Gastrocnemius medialis (tissue), 4 donors: ENCODE results near the gene VNN1. TPM values are rescaled to one million over a fixed set of nuclear protein-coding genes. Genes with fewer than 3 reads are reported as not detected.

ENCODE experiments used
- ATAC-seq, 2 donors: fragments of 150-250 bp; one replicate each; pipeline ENCODE4 v1.9.1; 2016
- DNase-seq, 2 donors: peaks; one replicate each; pipeline ENCODE4 v3.0.0-alpha.2; 2019
- H3K27ac ChIP-seq, 4 donors: fragments of 200-600 bp; sonication (generic); 1 replicate in 1 of 4; 2 replicates in 3 of 4; pipeline ENCODE4 v1.5.1; 2016 to 2018; ENCODE audit warnings: mild to moderate bottlenecking in 2 of 4, moderate library complexity in 1 of 4
- H3K27me3 ChIP-seq, 3 donors: fragments of 200-600 bp; sonication (generic) in 2 of 3; 1 replicate in 1 of 3; 2 replicates in 2 of 3; pipeline versions ENCODE4 v1.5.1 to v1.6.0; 2016 to 2019; ENCODE audit warnings: mild to moderate bottlenecking in 1 of 3, moderate library complexity in 1 of 3
- H3K36me3 ChIP-seq, 2 donors: fragments of 200-600 bp; sonication (generic) in 1 of 2; one replicate each; pipeline ENCODE4 v1.5.1; 2017 to 2018
- H3K4me1 ChIP-seq, 2 donors: fragments of 200-600 bp; sonication (generic) in 1 of 2; one replicate each; pipeline ENCODE4 v1.5.1; 2016 to 2017; ENCODE audit warnings: mild to moderate bottlenecking in 2 of 2
- H3K4me3 ChIP-seq, 4 donors: fragments of 200-600 bp; sonication (generic) in 3 of 4; 1 replicate in 1 of 4; 2 replicates in 3 of 4; pipeline ENCODE4 v1.5.1; 2016 to 2019; ENCODE audit warnings: mild to moderate bottlenecking in 2 of 4
- H3K9me3 ChIP-seq, 3 donors: fragments of 200-600 bp; sonication (generic) in 2 of 3; 1 replicate in 1 of 3; 2 replicates in 2 of 3; pipeline ENCODE4 v1.5.1; 2016 to 2019
- POLR2A ChIP-seq, 2 donors: fragments of 450-650 bp; IDR thresholded peaks; one replicate each; pipeline ENCODE4 v1.6.1; 2017; ENCODE audit warnings: antibody characterized with exemption in 2 of 2, mild to moderate bottlenecking in 2 of 2, moderate library complexity in 2 of 2
- in situ Hi-C, 4 donors: fragments of 200-750 bp; cut with MboI; loops; one replicate each; pipeline versions ENCODE4 v1.15.0 to v1.8.0; 2017; ENCODE audit warnings: low sequenced_read_pairs in 4 of 4
- intact Hi-C: fragments of 100-400 bp; cut with DNase I; formaldehyde crosslinking; loops from one replicate; pipeline ENCODE4 v1.15.1; 2023; ENCODE audit warnings: low total_unique reads
- total RNA-seq, 4 donors: library from RNA; depleted of rRNA; stranded (reverse); fragments of >200 nt; gene quantifications; one replicate each; pipeline versions ENCODE4 v1.1.0 to v1.2.3, GENCODE V29; 2016
- TF ChIP-seq, protein P1 (sequence below), 5 experiments: fragments of 450-650 bp in 3 of 5; fragments of 200-600 bp in 2 of 5; sonication (generic) in 2 of 5; IDR thresholded peaks in 4 of 5; conservative IDR thresholded peaks in 1 of 5; 1 replicate in 4 of 5; 2 replicates in 1 of 5; pipeline ENCODE4 v1.5.1; 2016 to 2019; ENCODE audit warnings: antibody characterized with exemption in 5 of 5, mild to moderate bottlenecking in 3 of 5, moderate library complexity in 3 of 5

The VNN1 gene, protein sequence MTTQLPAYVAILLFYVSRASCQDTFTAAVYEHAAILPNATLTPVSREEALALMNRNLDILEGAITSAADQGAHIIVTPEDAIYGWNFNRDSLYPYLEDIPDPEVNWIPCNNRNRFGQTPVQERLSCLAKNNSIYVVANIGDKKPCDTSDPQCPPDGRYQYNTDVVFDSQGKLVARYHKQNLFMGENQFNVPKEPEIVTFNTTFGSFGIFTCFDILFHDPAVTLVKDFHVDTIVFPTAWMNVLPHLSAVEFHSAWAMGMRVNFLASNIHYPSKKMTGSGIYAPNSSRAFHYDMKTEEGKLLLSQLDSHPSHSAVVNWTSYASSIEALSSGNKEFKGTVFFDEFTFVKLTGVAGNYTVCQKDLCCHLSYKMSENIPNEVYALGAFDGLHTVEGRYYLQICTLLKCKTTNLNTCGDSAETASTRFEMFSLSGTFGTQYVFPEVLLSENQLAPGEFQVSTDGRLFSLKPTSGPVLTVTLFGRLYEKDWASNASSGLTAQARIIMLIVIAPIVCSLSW
- total RNA-seq: 1 to 10 TPM in 2 of 4 donors, under 1 TPM in 2; 0.39 to 1.9 (median 0.85) TPM

DNA sequence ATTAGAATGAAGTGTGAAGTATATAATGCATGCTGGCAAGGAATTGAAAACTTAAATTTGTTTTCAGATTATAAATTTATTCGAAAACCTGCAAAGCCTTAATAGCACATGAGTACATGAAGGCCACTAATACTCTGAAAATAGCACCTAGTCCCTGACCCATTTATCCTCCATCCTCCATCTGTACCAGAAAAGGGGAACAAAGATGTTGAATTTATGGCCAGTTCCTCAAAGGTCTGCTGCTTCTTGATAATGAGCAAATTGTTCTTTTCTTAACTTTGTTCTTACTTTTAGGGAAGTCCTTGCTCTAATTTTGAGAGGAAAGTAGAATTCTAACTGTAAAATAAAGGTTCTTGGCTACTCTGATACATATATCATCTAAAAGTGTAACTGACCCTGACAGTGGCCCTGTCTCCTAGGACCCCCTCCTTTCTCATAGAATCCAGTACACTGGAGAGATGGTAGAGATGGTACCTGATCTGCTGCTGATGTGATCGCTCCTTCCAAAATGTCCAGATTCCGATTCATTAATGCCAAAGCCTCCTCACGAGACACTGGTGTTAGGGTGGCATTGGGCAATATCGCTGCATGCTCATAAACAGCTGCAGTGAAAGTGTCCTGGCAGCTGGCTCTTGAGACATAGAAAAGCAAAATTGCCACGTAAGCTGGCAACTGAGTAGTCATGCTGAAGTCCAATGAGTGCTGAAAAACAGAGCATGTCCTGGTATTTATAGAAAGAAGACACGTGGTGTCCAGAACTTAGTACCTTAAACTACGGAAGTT, at the start of gene VNN1:
VNN1 (minus strand) TSS at position 704 of the 783 bp plus-strand sequence; CDS start at position 684, 20 bp downstream.
- TF ChIP-seq, protein P1, sequence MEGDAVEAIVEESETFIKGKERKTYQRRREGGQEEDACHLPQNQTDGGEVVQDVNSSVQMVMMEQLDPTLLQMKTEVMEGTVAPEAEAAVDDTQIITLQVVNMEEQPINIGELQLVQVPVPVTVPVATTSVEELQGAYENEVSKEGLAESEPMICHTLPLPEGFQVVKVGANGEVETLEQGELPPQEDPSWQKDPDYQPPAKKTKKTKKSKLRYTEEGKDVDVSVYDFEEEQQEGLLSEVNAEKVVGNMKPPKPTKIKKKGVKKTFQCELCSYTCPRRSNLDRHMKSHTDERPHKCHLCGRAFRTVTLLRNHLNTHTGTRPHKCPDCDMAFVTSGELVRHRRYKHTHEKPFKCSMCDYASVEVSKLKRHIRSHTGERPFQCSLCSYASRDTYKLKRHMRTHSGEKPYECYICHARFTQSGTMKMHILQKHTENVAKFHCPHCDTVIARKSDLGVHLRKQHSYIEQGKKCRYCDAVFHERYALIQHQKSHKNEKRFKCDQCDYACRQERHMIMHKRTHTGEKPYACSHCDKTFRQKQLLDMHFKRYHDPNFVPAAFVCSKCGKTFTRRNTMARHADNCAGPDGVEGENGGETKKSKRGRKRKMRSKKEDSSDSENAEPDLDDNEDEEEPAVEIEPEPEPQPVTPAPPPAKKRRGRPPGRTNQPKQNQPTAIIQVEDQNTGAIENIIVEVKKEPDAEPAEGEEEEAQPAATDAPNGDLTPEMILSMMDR (IDR thresholded peaks at IDR 0.05 in 4 of 5, conservative IDR thresholded peaks at IDR 0.05 in 1 of 5): no peak
- no peak for TF ChIP-seq POLR2A (IDR thresholded peaks at IDR 0.05)
- DNase-seq (peak; percentile 18 to 40), ATAC-seq (peak; percentile 56 to 65)
- Histone ChIP-seq H3K4me3 (no peak within 1 kb of the TSS), H3K27ac (peak within 1 kb of the TSS in 1 of 4 donors; percentile 24), H3K27me3 (no peaks in the 10 kb centered on the region), H3K9me3 (no peaks in the 10 kb centered on the region), H3K4me1 (no peaks in the 10 kb centered on the region), H3K36me3 (no peaks in the 10 kb centered on the region)
- in situ Hi-C loops: no loop called here
- intact Hi-C loops: no loop called here

DNA sequence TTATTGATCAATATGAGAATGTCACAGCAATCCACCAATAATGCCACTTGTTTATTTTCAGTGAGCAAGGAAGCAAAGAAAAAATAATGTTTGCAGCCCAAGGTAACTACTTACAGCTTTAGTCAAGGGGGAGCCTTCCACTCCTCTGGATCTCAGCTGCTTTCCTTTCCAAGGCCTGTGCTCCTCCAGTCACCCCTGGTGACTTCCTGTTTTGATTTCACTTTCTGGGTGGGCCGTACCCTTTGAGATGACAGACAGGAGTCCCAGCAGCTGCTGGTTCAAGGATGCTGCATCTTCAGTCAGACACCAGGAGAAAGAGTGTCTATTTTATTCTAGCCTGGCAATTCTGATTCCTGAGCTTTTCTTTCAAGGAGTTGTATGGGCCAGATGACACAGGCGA, 49.4 kb upstream of the VNN1 start:
- no peak for ATAC-seq
- Histone ChIP-seq H3K36me3 (no peaks in the 10 kb centered on the region), H3K4me1 (no peaks in the 10 kb centered on the region), H3K9me3 (no peaks in the 10 kb centered on the region), H3K27ac (no peak overlapping the region), H3K4me3 (no peak overlapping the region), H3K27me3 (no peaks in the 10 kb centered on the region)
- in situ Hi-C loops: loop anchor here in 1 of 4 donors (25.0 kb wide), 1 partner anchor 226 kb away; the partner anchor contains the start of gene TAAR9
- intact Hi-C loops: no loop called here
- TF ChIP-seq POLR2A (IDR thresholded peaks at IDR 0.05): no peak
- TF ChIP-seq, protein P1 (IDR thresholded peaks at IDR 0.05 in 4 of 5, conservative IDR thresholded peaks at IDR 0.05 in 1 of 5): no peak
- DNase-seq: no peak

DNA sequence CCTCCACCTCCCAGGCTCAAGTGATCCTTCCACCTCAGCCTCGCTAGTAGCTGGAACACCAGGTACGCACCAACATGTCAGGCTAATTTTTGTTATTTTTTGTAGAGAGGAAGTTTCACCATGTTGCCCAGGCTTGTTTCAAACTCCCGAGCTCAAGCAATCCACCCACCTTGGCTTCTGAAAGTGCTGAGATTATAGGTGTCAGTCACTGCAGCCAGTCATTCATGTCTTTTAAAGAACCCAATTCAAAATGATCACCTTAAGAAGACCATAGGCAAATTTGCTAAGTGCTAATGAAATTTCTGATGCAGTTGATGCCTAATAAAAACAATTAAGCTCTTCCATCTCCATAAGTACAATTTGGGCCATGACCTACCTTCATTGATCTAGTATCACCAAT, 46.4 kb upstream of the VNN1 start:
- ATAC-seq: no peak
- DNase-seq: no peak
- in situ Hi-C loops: loop anchor here in 1 of 4 donors (25.0 kb wide), 1 partner anchor 223 kb away; the partner anchor contains the start of gene TAAR9
- Histone ChIP-seq H3K4me1 (no peaks in the 10 kb centered on the region), H3K36me3 (no peaks in the 10 kb centered on the region), H3K9me3 (no peaks in the 10 kb centered on the region), H3K27ac (no peak overlapping the region), H3K27me3 (no peaks in the 10 kb centered on the region), H3K4me3 (no peak overlapping the region)
- intact Hi-C loops: no loop called here
- TF ChIP-seq, protein P1 (IDR thresholded peaks at IDR 0.05 in 4 of 5, conservative IDR thresholded peaks at IDR 0.05 in 1 of 5): no peak
- no peak for TF ChIP-seq POLR2A (IDR thresholded peaks at IDR 0.05)

DNA sequence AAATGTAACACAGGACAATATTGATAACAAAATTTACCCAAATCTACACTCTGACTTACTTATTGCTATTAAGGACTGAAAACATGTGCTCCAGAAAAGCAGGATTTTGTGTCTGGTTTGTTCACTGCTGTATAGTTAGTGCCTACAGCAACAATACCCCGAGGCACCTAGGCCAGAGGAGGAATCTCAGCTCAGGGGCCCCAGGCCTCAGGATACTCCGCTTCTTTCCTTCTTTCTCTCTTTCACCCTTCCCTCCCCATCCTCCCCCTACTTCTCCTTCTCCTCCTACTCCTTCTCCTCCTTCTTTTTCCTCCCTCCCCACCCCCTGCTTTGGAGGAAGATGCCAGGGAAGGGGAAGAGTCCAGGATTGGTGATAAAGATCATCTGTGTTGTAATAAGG, 44.8 kb upstream of the VNN1 start:
- H3K36me3 ChIP-seq: no peaks in the 10 kb centered on the region
- no peak for ATAC-seq
- in situ Hi-C loops (loop anchor here in 1 of 4 donors (25.0 kb wide), 1 partner anchor 221 kb away; the partner anchor contains the start of gene TAAR9), intact Hi-C loops (no loop called here)
- DNase-seq: no peak
- no peaks in the 10 kb centered on the region for H3K27me3 ChIP-seq
- H3K27ac ChIP-seq: no peak overlapping the region
- no peak overlapping the region for H3K4me3 ChIP-seq
- no peaks in the 10 kb centered on the region for H3K4me1 ChIP-seq
- H3K9me3 ChIP-seq: no peaks in the 10 kb centered on the region
- TF ChIP-seq POLR2A (IDR thresholded peaks at IDR 0.05): no peak
- TF ChIP-seq, protein P1 (IDR thresholded peaks at IDR 0.05 in 4 of 5, conservative IDR thresholded peaks at IDR 0.05 in 1 of 5): no peak
